K562 (cell line): Measurements from ENCODE around the gene CUX1. TPM values are rescaled to one million over a fixed set of nuclear protein-coding genes. Genes with fewer than 3 reads are reported as not detected.

Experiments used
- MBD2 ChIP-seq: sonication (generic); IDR thresholded peaks from 2 replicates; pipeline ENCODE4 v1.6.1; 2016; ENCODE audit warnings: low read depth, borderline replicate concordance
- TEAD4 ChIP-seq, 2 experiments: sonication (generic) in 1 of 2; formaldehyde crosslinking in 1 of 2; IDR thresholded peaks; 2 replicates each; pipeline versions ENCODE4 v1.6.1 to v1.8.0; 2012 to 2022; ENCODE audit warnings: borderline replicate concordance in 1 of 2, inconsistent platforms in 1 of 2, low read length in 1 of 2, mild to moderate bottlenecking in 1 of 2, missing genetic modification reagents in 1 of 2
- ZBTB7A ChIP-seq: IDR thresholded peaks from 2 replicates; pipeline ENCODE4 v1.6.1; 2011; ENCODE audit warnings: low read depth, mild to moderate bottlenecking, low read length, moderate library complexity, borderline replicate concordance; ENCODE audit not compliant: control insufficient read depth
- ZNF699 ChIP-seq: fragments of 250-450 bp; sonication (Bioruptor Pico); IDR thresholded peaks from 2 replicates; pipeline ENCODE4 v1.8.0; 2021; ENCODE audit warnings: mild to moderate bottlenecking, moderate library complexity; ENCODE audit not compliant: insufficient replicate concordance
- polyA plus RNA-seq, 8 experiments: library from polyadenylated mRNA; depleted of rRNA in 4 of 8; stranded (reverse) in 5 of 8; unstranded in 3 of 8; fragments of >200 nt; fragmentation: Nextera tagmentation in 2 of 8; fragmentation: Illumina TruSeq in 1 of 8; extraction: Ambion mirVana in 2 of 8; extraction: Trizol in 1 of 8; gene quantifications; 2 replicates each; pipeline versions ENCODE4 v1.2.1 to v1.2.3, GENCODE V29; 2011 to 2014; ENCODE audit warnings: inconsistent platforms in 1 of 8, missing spikeins in 1 of 8
- total RNA-seq, 7 experiments: library from RNA; depleted of rRNA in 6 of 7; stranded (reverse); fragments of >200 nt in 6 of 7; fragmentation: Illumina TruSeq in 2 of 7; extraction: Trizol in 2 of 7; gene quantifications; 2 replicates each; pipeline versions ENCODE4 v1.2.1 to v1.2.3, GENCODE V29; 2011 to 2021; ENCODE audit warnings: low replicate concordance in 1 of 7
- TF ChIP-seq, protein P1 (sequence below): fragments of 450-650 bp; IDR thresholded peaks from 2 replicates; pipeline ENCODE4 v1.6.1; 2016; ENCODE audit warnings: low read depth
- TF ChIP-seq, protein P2 (sequence below): IDR thresholded peaks from 2 replicates; pipeline ENCODE4 v1.6.1; 2011; ENCODE audit warnings: borderline replicate concordance, low read depth, mild to moderate bottlenecking, moderate library complexity, low read length; ENCODE audit not compliant: insufficient read depth, poor library complexity, severe bottlenecking

CUX1 gene
- total and polyA plus RNA-seq, 9 of the 15 experiments (the other 6 are each of a cell fraction or from before 2014, with no cell fraction given) = 3.6 to 55.3 (median 25.2) TPM

DNA sequence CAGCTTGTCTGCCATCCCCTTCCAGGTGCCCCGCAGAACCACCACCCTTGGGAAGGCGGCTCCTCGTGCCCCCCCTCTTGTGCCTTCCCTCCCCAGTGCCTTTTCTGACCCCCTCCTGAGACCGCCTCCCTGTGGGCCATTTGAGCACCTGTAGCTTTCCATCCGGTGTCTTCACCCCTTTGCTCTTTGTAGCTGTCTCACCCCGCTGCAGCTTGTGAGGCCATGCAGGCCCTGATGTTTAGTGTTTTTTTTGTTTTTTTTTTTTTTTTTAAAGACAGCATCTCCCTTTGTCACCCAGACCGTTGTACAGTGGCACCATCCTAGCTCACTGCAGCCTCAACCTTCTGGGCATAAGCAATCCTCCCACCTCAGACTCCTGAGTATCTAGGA, 52.5 kb downstream of the CUX1 start (continued):
- TF ChIP-seq, protein P1, sequence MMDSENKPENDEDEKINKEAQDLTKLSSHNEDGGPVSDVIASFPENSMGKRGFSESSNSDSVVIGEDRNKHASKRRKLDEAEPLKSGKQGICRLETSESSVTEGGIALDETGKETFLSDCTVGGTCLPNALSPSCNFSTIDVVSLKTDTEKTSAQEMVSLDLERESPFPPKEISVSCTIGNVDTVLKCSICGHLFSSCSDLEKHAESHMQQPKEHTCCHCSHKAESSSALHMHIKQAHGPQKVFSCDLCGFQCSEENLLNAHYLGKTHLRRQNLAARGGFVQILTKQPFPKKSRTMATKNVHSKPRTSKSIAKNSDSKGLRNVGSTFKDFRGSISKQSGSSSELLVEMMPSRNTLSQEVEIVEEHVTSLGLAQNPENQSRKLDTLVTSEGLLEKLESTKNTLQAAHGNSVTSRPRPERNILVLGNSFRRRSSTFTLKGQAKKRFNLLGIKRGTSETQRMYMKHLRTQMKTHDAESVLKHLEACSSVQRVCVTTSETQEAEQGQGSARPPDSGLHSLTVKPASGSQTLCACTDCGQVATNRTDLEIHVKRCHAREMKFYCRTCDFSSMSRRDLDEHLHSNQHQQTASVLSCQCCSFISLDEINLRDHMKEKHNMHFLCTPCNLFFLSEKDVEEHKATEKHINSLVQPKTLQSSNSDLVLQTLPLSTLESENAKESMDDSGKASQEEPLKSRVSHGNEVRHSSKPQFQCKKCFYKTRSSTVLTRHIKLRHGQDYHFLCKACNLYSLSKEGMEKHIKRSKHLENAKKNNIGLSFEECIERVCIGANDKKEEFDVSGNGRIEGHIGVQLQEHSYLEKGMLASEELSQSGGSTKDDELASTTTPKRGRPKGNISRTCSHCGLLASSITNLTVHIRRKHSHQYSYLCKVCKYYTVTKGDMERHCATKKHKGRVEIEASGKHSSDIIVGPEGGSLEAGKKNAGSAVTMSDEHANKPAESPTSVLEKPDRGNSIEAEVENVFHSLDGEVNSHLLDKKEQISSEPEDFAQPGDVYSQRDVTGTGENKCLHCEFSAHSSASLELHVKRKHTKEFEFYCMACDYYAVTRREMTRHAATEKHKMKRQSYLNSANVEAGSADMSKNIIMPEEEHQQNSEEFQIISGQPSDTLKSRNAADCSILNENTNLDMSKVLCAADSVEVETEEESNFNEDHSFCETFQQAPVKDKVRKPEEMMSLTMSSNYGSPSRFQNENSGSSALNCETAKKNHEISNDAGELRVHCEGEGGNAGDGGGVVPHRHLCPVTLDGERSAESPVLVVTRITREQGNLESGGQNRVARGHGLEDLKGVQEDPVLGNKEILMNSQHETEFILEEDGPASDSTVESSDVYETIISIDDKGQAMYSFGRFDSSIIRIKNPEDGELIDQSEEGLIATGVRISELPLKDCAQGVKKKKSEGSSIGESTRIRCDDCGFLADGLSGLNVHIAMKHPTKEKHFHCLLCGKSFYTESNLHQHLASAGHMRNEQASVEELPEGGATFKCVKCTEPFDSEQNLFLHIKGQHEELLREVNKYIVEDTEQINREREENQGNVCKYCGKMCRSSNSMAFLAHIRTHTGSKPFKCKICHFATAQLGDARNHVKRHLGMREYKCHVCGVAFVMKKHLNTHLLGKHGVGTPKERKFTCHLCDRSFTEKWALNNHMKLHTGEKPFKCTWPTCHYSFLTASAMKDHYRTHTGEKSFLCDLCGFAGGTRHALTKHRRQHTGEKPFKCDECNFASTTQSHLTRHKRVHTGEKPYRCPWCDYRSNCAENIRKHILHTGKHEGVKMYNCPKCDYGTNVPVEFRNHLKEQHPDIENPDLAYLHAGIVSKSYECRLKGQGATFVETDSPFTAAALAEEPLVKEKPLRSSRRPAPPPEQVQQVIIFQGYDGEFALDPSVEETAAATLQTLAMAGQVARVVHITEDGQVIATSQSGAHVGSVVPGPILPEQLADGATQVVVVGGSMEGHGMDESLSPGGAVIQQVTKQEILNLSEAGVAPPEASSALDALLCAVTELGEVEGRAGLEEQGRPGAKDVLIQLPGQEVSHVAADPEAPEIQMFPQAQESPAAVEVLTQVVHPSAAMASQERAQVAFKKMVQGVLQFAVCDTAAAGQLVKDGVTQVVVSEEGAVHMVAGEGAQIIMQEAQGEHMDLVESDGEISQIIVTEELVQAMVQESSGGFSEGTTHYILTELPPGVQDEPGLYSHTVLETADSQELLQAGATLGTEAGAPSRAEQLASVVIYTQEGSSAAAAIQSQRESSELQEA = peak; percentile 54; the same call in 1 of the 2 replicates
- TF ChIP-seq ZNF699 (no peak), MBD2 (0 out of 2 replicates have a peak, but pooled peaks have one; percentile 2), ZBTB7A (0 out of 2 replicates have a peak, but pooled peaks have one; percentile 28), TEAD4 (IDR thresholded peaks at IDR 0.05; ENCODE audit: low read length) (no peak), TEAD4 (CRISPR knock-in tag; IDR thresholded peaks at IDR 0.05; ENCODE audit: borderline replicate concordance) (no peak)
- TF ChIP-seq, protein P2, sequence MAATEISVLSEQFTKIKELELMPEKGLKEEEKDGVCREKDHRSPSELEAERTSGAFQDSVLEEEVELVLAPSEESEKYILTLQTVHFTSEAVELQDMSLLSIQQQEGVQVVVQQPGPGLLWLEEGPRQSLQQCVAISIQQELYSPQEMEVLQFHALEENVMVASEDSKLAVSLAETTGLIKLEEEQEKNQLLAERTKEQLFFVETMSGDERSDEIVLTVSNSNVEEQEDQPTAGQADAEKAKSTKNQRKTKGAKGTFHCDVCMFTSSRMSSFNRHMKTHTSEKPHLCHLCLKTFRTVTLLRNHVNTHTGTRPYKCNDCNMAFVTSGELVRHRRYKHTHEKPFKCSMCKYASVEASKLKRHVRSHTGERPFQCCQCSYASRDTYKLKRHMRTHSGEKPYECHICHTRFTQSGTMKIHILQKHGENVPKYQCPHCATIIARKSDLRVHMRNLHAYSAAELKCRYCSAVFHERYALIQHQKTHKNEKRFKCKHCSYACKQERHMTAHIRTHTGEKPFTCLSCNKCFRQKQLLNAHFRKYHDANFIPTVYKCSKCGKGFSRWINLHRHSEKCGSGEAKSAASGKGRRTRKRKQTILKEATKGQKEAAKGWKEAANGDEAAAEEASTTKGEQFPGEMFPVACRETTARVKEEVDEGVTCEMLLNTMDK = peak; percentile 31
